Measurements from ENCODE around the gene MT3.

MT3 gene

GRCh38 chr16:56631832-56632155 lies 42.5 kb downstream of the MT3 start:
- DNase-seq = no peak

GRCh38 chr16:56632156-56632847 lies 43.0 kb downstream of the MT3 start, which contains the start of gene MT1M:
MT1M (plus strand) TSS chr16:56632659; CDS start chr16:56632732, 73 bp downstream.
- no peak for DNase-seq

- DNase-seq = no peak
Measured at GRCh38 chr16:56632848-56633365, 43.6 kb downstream of the MT3 start.

- no peak for DNase-seq
Measured at GRCh38 chr16:56633535-56633934, 44.2 kb downstream of the MT3 start.

- DNase-seq = no peak
Measured at GRCh38 chr16:56634715-56635440, 45.5 kb downstream of the MT3 start.

GRCh38 chr16:56635441-56635967 lies 46.2 kb downstream of the MT3 start:
- DNase-seq = peak; percentile 37

- no peak for DNase-seq
Measured at GRCh38 chr16:56636616-56637413, 47.5 kb downstream of the MT3 start.

GRCh38 chr16:56637814-56638750 lies 48.8 kb downstream of the MT3 start, which contains the start of gene MT1A:
MT1A (plus strand) TSS chr16:56638666; CDS start chr16:56638739, 73 bp downstream.
- DNase-seq = peak; percentile 43

- DNase-seq = no peak
Measured at GRCh38 chr16:56639045-56639444, 49.7 kb downstream of the MT3 start.

GRCh38 chr16:56640076-56640475 lies 50.7 kb downstream of the MT3 start:
- DNase-seq = no peak
